Kidney (tissue), 14 donors: ENCODE results near the gene AKIRIN1. TPM values are rescaled to one million over a fixed set of nuclear protein-coding genes. Genes with fewer than 3 reads are reported as not detected.

Experiments
- DNase-seq, 5 donors: peaks; one replicate each; pipeline ENCODE4 v3.0.0-alpha.2; 2013 to 2020
- FAIRE-seq: peaks from 2 replicates; lab custom pipeline; 2012; peaks lifted over from hg19 to GRCh38; lab: Jason Lieb, UNC
- H3K27ac ChIP-seq, 2 donors: one replicate each; pipeline ENCODE4 v1.7.0; 2013; ENCODE audit warnings: low read depth in 2 of 2, low read length in 2 of 2, inconsistent platforms in 1 of 2
- H3K27me3 ChIP-seq: one replicate; pipeline ENCODE4 v1.7.1; 2013; ENCODE audit warnings: low read length, inconsistent platforms; ENCODE audit not compliant: control insufficient read depth, insufficient read depth
- H3K36me3 ChIP-seq, 3 donors: one replicate each; pipeline versions ENCODE4 v1.7.0 to v1.7.1; 2013; ENCODE audit warnings: low read length in 3 of 3, control low read depth in 1 of 3, inconsistent platforms in 1 of 3; ENCODE audit not compliant: insufficient read depth in 3 of 3, control insufficient read depth in 2 of 3
- H3K4me1 ChIP-seq, 3 donors: one replicate each; pipeline versions ENCODE4 v1.7.0 to v1.7.1; 2013; ENCODE audit warnings: low read length in 3 of 3, inconsistent platforms in 1 of 3, low read depth in 1 of 3; ENCODE audit not compliant: control insufficient read depth in 2 of 3, insufficient read depth in 2 of 3
- H3K4me3 ChIP-seq, 3 donors: one replicate each; pipeline versions ENCODE4 v1.7.0 to v1.8.1; 2013; ENCODE audit warnings: low read length in 3 of 3, control low read depth in 1 of 3, inconsistent platforms in 1 of 3
- H3K9ac ChIP-seq, 3 donors: one replicate each; pipeline versions ENCODE4 v1.7.0 to v1.7.1; 2013; ENCODE audit warnings: low read length in 3 of 3, control low read depth in 1 of 3, inconsistent platforms in 1 of 3
- H3K9me3 ChIP-seq, 3 donors: one replicate each; pipeline versions ENCODE4 v1.7.0 to v1.7.1; 2013; ENCODE audit warnings: low read length in 3 of 3, control low read depth in 1 of 3, inconsistent platforms in 1 of 3; ENCODE audit not compliant: control insufficient read depth in 2 of 3, insufficient read depth in 1 of 3
- intact Hi-C: fragments of 100-400 bp; cut with DNase I; formaldehyde crosslinking; loops from one replicate; pipeline ENCODE4 v1.11.1; 2022
- polyA plus RNA-seq: library from polyadenylated mRNA; stranded (reverse); fragments of 350-450 nt; fragmentation: Illumina TruSeq; extraction: RNeasy Lipid Tissue Mini Kit (QIAGEN cat#74804); gene quantifications from one replicate; pipeline ENCODE4 v1.2.3, GENCODE V29; 2014; ENCODE audit warnings: low read depth, low replicate concordance; ENCODE audit not compliant: insufficient read depth
- total RNA-seq: library from RNA; stranded (reverse); fragmentation: NEBNext Ultra II Directional; extraction: Animal tissue kit (Norgen Biotek cat#: 25700); gene quantifications from one replicate; pipeline ENCODE4 v1.2.1, GENCODE V29; 2021
- TF ChIP-seq, protein P1 (sequence below): IDR thresholded peaks from 3 replicates; pipeline ENCODE4 v1.5.1; 2012; ENCODE audit warnings: mild to moderate bottlenecking, moderate library complexity, borderline replicate concordance; ENCODE audit not compliant: insufficient read depth; ENCODE audit errors: extremely low read depth
- donor health status: control.
- donor health status: control.
- donor health status: control.
- donor health status: control.
- donor health status: control.
- donor health status: DM: yes; HTN: yes; CAD: no.
- donor health status: Normal renal cell carcinoma (clear cell type).

Gene AKIRIN1
- total and polyA plus RNA-seq, 2 donors from 2014 or later = 40.7 to 56.9 TPM

DNA sequence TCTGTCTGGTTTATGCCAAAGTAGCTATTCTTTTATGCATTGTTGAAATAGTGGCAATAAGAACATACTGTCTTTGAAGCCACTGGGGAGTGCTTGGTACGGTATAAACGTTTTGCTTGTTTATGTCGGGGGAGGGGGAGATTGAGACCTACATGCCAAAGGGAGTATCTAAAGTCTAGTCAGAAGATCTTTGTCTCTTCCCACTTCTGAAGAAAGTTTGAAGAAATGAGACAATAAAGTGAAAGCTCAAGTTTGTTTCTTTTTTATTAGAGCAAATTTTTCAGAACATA lies 6.8 kb downstream of the AKIRIN1 start:
- Histone ChIP-seq H3K27me3 (no peaks in the 10 kb centered on the region), H3K27ac (no peak overlapping the region), H3K4me1 (peaks cover 2 to 13% (median 5%) of the 10 kb centered on the region in 3 donors), H3K36me3 (peaks cover 5 to 19% (median 17%) of the 10 kb centered on the region in 3 donors), H3K9ac (no peak overlapping the region), H3K9me3 (no peaks in the 10 kb centered on the region), H3K4me3 (no peak overlapping the region)
- DNase-seq (no peak), FAIRE-seq (no peak)
- intact Hi-C loops = no loop called here
- TF ChIP-seq, protein P1, sequence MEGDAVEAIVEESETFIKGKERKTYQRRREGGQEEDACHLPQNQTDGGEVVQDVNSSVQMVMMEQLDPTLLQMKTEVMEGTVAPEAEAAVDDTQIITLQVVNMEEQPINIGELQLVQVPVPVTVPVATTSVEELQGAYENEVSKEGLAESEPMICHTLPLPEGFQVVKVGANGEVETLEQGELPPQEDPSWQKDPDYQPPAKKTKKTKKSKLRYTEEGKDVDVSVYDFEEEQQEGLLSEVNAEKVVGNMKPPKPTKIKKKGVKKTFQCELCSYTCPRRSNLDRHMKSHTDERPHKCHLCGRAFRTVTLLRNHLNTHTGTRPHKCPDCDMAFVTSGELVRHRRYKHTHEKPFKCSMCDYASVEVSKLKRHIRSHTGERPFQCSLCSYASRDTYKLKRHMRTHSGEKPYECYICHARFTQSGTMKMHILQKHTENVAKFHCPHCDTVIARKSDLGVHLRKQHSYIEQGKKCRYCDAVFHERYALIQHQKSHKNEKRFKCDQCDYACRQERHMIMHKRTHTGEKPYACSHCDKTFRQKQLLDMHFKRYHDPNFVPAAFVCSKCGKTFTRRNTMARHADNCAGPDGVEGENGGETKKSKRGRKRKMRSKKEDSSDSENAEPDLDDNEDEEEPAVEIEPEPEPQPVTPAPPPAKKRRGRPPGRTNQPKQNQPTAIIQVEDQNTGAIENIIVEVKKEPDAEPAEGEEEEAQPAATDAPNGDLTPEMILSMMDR = no peak

DNA sequence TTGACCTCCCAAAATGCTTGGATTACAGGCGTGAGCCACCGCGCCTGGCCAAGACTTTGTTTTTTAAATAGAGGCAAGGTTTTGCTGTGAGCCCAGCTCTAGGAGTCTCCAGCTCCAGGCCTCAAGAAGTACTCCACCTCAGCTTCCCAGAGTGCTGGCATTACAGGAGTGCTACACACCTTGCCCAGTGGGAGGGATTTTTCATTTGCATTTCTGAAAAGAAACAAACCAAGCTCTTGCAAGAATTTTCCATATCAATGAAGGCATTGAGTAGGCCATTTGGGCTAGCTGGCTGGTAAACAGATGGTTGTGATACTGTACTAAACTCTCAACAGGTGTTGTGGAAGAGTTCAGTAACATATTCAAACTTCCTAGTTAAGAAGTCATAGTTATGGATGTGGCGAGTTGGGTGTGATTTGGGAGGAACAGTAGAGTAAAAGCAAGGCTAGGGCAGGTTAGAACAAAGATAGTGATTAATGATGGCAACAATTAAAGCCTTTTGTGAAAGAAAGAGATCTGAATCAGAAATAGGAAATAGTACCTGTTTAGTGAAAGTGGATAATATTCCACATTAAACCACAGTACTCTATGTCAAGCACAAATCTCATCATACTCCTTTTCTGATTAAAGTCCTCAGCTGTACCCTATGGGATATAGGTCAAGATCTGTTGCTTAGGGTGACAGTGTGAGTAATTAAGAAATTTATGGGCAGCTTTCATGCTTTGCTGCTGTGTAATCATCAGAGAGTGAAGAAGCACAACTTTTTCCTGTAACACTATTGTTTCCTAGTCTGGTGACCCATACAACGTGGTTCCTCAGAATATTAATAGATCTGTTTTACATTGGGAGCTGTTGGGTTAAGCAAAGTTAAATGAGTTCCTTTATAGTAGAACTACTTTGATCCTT lies 10.7 kb downstream of the AKIRIN1 start:
- DNase-seq (no peak), FAIRE-seq (no peak)
- H3K4me1 ChIP-seq = peaks cover 2 to 13% (median 3%) of the 10 kb centered on the region in 3 donors
- no peaks in the 10 kb centered on the region for H3K27me3 ChIP-seq
- no peak overlapping the region for H3K4me3 ChIP-seq
- intact Hi-C loops = no loop called here
- TF ChIP-seq, protein P1 = no peak
- H3K36me3 ChIP-seq = peaks cover 5 to 51% (median 36%) of the 10 kb centered on the region in 3 donors
- no peaks in the 10 kb centered on the region for H3K9me3 ChIP-seq
- H3K9ac ChIP-seq = no peak overlapping the region
- H3K27ac ChIP-seq = no peak overlapping the region

DNA sequence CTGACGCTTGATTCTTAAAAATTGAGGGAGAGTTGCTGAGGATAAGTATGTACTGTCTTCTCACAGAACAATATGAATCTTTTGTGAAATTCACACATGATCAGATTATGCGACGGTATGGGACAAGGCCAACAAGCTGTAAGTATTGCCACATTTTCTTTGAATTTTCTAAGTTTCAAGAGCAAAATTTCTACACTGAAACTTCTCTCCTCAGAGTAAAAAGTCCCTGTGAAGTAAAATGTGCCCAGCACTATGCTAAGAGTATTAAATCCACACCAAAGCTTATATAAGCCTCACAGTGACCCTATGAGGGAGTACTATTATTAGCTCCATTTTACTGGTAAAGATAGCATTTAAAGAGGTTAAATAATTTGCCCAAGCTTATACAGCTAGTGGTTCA lies 12.2 kb downstream of the AKIRIN1 start:
- intact Hi-C loops = no loop called here

More for the DNA sequence above, 12.2 kb downstream of the AKIRIN1 start:
- TF ChIP-seq, protein P1 = no peak
- Histone ChIP-seq H3K4me3 (no peak overlapping the region), H3K27ac (no peak overlapping the region), H3K36me3 (peaks cover 7 to 63% (median 43%) of the 10 kb centered on the region in 3 donors), H3K9me3 (no peaks in the 10 kb centered on the region), H3K27me3 (no peaks in the 10 kb centered on the region), H3K9ac (no peak overlapping the region), H3K4me1 (peaks cover 0 to 9% (median 2%) of the 10 kb centered on the region in 3 donors)
- DNase-seq (no peak), FAIRE-seq (no peak)
